ENCODE data around the gene ELMOD3.
"Not testable (repeated sequence)": the region's sequence is repeated elsewhere in the genome, so short reads cannot be mapped to it uniquely, and the experiment has no call there.

The ELMOD3 gene

GRCh38 chr2:85326406-85327159 lies 28.0 kb upstream of the ELMOD3 start:
- peak in 1 of 2 donors; percentile 46 for DNase-seq
- Histone ChIP-seq H3K27me3 (no peaks in the 10 kb centered on the region), H3K4me1 (peaks cover 0 to 64% (median 41%) of the 10 kb centered on the region in 4 donors), H3K9me3 (no peaks in the 10 kb centered on the region), H3K36me3 (peaks cover 32 to 41% (median 33%) of the 10 kb centered on the region in 3 donors), H3K27ac (peak overlapping the region; percentile 88 to 96), H3K4me3 (peak overlapping the region; percentile 82 to 87)
- TF ChIP-seq, protein P1, sequence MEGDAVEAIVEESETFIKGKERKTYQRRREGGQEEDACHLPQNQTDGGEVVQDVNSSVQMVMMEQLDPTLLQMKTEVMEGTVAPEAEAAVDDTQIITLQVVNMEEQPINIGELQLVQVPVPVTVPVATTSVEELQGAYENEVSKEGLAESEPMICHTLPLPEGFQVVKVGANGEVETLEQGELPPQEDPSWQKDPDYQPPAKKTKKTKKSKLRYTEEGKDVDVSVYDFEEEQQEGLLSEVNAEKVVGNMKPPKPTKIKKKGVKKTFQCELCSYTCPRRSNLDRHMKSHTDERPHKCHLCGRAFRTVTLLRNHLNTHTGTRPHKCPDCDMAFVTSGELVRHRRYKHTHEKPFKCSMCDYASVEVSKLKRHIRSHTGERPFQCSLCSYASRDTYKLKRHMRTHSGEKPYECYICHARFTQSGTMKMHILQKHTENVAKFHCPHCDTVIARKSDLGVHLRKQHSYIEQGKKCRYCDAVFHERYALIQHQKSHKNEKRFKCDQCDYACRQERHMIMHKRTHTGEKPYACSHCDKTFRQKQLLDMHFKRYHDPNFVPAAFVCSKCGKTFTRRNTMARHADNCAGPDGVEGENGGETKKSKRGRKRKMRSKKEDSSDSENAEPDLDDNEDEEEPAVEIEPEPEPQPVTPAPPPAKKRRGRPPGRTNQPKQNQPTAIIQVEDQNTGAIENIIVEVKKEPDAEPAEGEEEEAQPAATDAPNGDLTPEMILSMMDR (IDR thresholded peaks at IDR 0.05): no peak
- intact Hi-C loops (cut with DNase I; ENCODE audit: low total_unique reads): loop anchor here (10.0 kb wide), 1 partner anchor 238 kb away; the partner anchor contains the start of gene GGCX

- Histone ChIP-seq H3K9me3 (no peaks in the 10 kb centered on the region), H3K4me1 (peaks cover 0 to 57% (median 38%) of the 10 kb centered on the region in 4 donors), H3K36me3 (peaks cover 25 to 34% (median 26%) of the 10 kb centered on the region in 3 donors), H3K4me3 (peak overlapping the region; percentile 82 to 87), H3K27me3 (no peaks in the 10 kb centered on the region), H3K27ac (peak overlapping the region; percentile 88 to 96)
- intact Hi-C loops (cut with DNase I; ENCODE audit: low total_unique reads): loop anchor here (10.0 kb wide), 1 partner anchor 238 kb away; the partner anchor contains the start of gene GGCX
- TF ChIP-seq, protein P1 (IDR thresholded peaks at IDR 0.05): no peak
- peak; percentile 55 to 73 for DNase-seq
These were observed 27.3 kb upstream of the ELMOD3 start for GRCh38 chr2:85327160-85327821.

DNA sequence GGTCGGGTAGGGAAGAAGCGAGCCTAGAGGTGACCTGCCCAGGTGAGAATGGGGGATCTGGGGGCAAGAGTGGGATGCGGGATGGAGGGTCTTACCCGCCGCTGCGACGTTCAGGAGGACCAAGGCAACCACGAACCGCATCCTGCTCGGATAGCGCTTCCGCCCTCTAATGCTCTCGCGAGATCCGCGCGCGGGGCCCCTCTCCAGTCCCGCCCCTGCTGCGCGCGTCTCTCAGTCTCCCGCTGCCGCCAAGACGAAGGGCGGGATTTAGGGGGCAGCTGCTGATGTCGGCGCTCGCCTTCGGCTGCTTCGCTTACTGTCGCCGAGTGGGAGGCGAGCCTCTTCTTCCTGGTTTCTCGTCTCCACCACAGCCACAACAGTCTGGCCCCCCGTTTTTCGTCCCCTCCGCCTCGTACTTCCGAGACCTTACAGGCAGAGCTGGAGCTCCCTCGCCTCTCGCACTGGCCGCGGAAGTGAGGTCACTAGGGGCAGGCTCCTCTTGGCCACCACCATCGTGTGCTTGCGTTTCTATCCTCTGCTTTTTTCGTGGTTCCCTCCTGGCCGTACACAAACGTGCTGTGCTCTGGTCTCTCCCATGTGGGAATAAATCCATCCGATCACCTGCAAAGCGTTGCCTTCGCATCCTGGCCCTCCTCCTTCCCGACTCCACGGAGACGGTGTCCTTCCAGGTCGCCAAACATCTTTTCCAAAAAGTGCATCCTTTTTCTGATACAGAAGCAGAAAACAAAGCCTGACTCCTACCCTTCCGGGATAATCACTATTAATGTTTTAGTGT lies 26.5 kb upstream of the ELMOD3 start, which contains the start of gene TGOLN2:
TGOLN2 (minus strand) TSS at position 168 of the 796 bp plus-strand sequence; CDS start at position 141, 27 bp downstream.
- Histone ChIP-seq H3K27me3 (no peaks in the 10 kb centered on the region), H3K36me3 (peaks cover 18 to 27% (median 18%) of the 10 kb centered on the region in 3 donors), H3K4me3 (peak within 1 kb of the TSS; percentile 82 to 87), H3K4me1 (peaks cover 0 to 51% (median 31%) of the 10 kb centered on the region in 4 donors), H3K27ac (peak within 1 kb of the TSS; percentile 88 to 96), H3K9me3 (no peaks in the 10 kb centered on the region)
- peak; percentile 92 to 95 for DNase-seq
- intact Hi-C loops (cut with DNase I; ENCODE audit: low total_unique reads): loop anchor here (1.0 to 10.0 kb wide), 2 partner anchors 26 to 237 kb away; partner anchors contain the start of genes ELMOD3, GGCX and RETSAT
- TF ChIP-seq, protein P1 (IDR thresholded peaks at IDR 0.05): no peak

GRCh38 chr2:85329181-85329651 lies 25.4 kb upstream of the ELMOD3 start:
- intact Hi-C loops (cut with DNase I; ENCODE audit: low total_unique reads): loop anchor here (10.0 kb wide), 1 partner anchor 236 kb away; the partner anchor contains the start of gene GGCX
- Histone ChIP-seq H3K27ac (no peak overlapping the region), H3K9me3 (no peaks in the 10 kb centered on the region), H3K4me1 (peaks cover 0 to 39% (median 24%) of the 10 kb centered on the region in 4 donors), H3K27me3 (no peaks in the 10 kb centered on the region), H3K4me3 (no peak overlapping the region), H3K36me3 (peaks cover 6 to 15% (median 6%) of the 10 kb centered on the region in 3 donors)
- TF ChIP-seq, protein P1 (IDR thresholded peaks at IDR 0.05): no peak
- no peak for DNase-seq

- intact Hi-C loops (cut with DNase I; ENCODE audit: low total_unique reads): loop anchor here (10.0 kb wide), 1 partner anchor 235 kb away; the partner anchor contains the start of gene GGCX
These were observed 24.9 kb upstream of the ELMOD3 start for GRCh38 chr2:85329701-85330100.

More at GRCh38 chr2:85329701-85330100, 24.9 kb upstream of the ELMOD3 start:
- not testable (repeated sequence) for H3K36me3 ChIP-seq, DNase-seq, H3K4me3 ChIP-seq, H3K9me3 ChIP-seq, H3K27ac ChIP-seq, H3K27me3 ChIP-seq
- peaks cover 0 to 34% (median 22%) of the 10 kb centered on the region in 4 donors for H3K4me1 ChIP-seq

Measured in tibial artery (tissue), 4 donors.